HG03469 (cell line): ENCODE results near the gene ENTPD6.
"Not testable (repeated sequence)": the region's sequence is repeated elsewhere in the genome, so short reads cannot be mapped to it uniquely, and the experiment has no call there.

Experiments used
- ATAC-seq: cut with Tn5 transposase; IDR thresholded peaks from one replicate; pipeline ENCODE4 v1.9.1; 2021; ENCODE audit warnings: mild to moderate bottlenecking, moderate library complexity, moderate number of reproducible peaks; ENCODE audit not compliant: unreplicated experiment

Gene ENTPD6

DNA sequence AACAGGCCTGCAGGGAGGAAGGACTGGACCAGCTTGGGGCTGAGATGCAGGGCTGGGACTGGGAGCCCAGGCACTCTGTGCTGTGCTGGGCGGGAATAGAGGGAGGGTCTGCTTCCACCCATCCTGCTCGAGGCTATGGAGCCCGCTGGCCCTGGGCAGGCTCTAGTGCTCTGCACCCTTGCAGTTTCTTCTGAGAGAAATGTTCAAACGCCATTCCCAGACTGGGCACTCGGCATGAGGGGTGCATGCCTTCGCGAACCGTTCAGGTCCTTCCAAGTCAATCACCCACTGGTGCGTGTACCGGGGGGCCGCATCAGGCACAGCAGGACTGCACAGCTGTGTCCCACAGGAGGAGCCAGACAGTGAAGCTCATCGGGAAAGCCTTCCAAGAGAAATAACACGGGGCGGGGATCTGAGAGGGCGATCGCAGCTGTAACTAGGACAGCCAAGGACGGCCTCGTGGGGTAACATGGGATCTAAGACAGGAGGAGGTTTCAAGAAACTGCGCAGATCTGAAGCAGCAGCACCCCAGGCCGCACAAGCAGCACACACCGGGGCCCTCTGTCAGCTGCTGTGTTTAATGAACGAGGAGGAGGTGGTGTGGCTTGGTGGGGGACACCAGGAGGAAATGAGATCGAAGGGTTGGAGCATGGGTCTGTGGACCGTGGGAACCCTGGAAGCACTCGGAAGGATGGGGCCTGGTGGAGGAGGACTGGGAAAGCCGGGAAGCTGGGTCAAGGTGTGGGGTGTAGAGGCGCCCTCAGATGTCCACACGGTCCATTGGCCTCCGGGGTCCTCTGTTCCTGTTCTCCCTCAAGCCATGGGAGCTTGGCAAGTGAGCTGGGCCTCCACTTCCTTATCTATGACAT lies 26.3 kb downstream of the ENTPD6 start:
- ATAC-seq = no peak

DNA sequence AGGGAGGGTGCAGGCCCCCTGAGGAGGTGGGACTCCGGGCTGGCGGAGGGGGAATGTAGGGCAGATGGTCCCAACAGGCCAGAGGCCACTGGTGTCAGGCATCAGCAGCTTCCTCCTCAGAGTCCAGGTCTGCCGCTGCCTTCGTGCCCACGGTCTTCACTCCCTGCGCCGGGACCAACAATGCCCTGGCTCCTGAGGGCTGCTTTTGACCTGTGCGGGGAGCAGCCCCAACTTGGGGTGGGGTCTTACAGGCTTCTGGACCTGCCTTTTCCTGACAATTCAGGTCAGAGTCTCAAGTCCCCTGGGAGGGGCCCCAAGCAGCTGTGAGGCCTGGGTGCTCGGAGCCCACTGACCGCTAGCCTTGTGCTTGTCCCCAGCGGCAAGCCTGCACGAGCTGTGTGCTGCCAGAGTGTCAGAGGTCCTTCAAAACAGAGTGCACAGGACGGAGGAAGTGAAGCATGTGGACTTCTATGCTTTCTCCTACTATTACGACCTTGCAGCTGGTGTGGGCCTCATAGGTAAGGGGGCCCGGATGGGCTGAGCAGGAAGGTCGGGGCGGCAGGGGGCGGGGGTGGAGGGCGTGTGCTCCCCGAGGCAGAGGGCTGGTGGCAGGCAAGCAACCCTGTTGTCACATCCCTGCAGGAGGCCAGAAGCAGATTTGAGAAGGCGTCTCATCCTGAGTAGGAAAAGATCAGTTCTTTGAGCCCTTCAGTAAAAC lies 27.1 kb downstream of the ENTPD6 start:
- no peak for ATAC-seq

DNA sequence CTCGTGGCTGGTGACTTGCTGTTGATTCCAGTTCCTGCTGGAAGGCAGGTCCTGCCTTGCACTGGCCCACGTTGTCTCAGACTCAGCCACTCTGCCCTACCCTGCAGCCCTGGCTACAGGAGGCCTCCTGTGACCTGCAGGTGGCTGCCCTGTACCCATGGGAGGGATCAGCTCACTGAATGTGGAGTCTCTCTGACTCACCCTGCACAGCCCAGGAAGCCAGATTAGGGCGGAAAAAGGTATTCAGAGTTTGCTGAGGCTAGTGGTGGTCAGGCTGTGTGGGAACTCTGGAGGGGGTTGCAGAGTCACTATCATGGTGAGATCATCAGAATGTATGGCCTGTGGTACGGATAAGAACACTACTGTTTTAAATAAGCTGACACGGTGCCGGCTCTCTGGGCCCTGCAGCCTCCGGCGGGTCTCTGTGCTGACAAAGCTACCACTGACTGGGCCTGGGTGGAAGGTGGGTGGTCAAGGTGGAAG lies 27.7 kb downstream of the ENTPD6 start:
- no peak for ATAC-seq

DNA sequence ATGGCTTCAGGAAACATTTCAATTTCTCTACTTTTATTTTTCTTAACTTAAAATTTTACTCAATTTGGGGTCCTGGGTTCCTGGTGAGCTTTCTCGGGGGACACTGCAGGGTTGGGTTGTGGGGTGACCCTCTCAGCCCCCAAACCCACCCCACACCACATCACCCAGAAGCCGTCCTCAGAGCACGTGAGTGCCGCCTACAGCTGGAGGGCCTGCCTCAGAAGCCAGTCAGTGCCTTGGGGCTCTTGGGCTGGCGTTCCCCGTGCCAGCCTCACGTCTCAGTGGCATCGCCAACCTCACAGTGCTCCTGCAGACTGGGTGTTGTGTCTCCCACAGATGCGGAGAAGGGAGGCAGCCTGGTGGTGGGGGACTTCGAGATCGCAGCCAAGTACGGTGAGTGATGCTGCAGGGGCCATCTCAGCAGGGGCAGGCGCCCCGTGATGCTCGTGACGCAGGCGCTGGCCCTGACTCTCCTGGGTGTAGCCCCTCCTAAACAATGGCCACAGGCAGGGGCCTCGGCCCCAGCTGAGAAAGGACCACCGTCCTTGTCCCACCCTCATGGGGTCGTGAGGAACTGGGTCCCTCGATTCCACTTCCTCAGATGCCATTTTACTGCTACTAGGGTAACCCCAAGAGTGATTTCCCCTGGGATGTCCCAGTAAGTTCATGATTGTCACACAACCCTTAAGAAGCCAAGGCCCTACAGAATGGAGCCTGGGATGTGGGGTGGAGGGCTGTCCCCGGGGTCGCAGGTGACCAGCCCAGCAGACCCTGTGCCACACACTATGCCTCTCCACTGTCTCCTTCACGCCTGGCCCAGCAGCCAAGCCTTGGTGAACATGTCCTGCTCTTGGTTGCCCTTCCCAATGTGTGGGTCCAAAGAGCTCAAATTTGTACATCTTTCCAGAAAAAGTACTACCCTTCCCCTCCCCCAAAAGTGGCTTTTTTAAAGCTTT lies 28.5 kb downstream of the ENTPD6 start:
- ATAC-seq = no peak

DNA sequence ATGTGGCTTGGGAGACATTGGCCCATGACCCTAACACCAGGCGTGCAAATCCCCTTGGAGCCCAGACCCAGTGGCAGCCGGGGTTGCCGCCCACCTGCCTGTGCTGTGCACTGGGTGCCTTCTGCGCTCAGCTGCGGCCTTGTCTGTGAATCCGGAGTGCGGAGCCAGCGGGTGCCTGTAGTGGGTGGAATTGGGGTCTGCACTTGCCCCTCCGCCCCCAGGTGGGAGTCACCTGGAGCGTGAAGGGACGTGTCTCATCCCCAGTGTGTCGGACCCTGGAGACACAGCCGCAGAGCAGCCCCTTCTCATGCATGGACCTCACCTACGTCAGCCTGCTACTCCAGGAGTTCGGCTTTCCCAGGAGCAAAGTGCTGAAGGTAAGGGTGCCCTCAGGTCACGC lies 29.4 kb downstream of the ENTPD6 start:
- ATAC-seq = no peak

DNA sequence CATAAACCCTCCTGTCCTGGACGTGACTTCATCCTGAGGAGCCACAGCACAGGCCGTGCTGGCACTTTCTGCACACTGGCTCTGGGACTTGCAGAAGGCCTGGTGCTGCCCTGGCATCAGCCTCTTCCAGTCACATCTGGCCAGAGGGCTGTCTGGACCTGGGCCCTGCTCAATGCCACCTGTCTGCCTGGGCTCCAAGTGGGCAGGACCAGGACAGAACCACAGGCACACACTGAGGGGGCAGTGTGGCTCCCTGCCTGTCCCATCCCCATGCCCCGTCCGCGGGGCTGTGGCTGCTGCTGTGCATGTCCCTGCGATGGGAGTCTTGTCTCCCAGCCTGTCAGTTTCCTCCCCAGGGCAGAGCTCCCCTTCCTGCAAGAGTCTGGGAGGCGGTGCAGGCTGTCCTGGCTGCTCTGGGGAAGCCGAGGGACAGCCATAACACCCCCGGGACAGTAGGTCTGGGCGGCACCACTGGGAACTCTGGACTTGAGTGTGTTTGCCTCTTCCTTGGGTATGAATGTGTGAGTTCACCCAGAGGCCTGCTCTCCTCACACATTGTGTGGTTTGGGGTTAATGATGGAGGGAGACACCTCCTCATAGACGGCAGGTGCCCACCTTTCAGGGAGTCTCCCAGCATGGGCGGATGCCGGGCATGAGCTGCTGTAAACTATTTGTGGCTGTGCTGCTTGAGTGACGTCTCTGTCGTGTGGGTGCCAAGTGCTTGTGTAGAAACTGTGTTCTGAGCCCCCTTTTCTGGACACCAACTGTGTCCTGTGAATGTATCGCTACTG lies 30.3 kb downstream of the ENTPD6 start:
- no peak for ATAC-seq

DNA sequence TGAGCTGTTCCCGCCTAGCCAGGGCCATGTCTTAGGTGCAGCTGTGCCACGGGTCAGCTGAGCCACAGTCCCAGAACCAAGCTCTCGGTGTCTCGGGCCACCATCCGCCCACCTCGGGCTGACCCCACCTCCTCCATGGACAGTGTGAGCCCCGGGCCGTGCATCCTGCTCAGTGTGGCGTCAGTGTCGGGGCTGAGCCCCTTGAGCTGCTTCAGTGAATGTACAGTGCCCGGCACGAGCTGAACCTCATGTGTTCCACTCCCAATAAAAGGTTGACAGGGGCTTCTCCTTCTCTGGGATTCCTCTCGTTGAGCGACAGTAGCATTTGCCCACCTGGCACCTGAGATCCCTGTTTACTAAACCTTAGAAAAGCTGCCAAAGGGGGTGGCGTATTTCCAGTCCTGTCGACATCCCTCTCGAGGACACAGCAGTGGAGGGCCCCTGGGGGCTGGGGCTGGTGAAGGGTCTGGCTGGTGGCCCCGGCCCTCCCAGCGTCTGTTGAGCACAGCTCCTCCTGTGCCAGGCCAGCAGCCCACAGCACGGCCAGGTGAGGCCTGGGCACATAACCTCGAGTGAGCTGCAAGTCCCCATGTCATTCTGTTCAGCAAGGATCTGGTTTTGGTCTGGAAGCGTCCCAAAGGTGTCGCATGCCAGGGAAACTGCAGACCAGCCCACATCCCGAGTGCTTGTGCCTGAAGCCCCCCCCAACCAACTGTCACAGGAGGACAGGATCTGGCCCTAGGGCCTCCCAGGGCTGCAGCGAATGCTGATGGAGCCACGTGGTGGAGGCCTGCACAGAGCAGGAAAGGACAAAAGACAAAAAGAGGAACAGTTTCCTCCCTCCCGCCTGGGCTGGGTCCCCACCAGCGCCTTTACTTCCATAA lies 31.2 kb downstream of the ENTPD6 start:
- ATAC-seq = no peak

DNA sequence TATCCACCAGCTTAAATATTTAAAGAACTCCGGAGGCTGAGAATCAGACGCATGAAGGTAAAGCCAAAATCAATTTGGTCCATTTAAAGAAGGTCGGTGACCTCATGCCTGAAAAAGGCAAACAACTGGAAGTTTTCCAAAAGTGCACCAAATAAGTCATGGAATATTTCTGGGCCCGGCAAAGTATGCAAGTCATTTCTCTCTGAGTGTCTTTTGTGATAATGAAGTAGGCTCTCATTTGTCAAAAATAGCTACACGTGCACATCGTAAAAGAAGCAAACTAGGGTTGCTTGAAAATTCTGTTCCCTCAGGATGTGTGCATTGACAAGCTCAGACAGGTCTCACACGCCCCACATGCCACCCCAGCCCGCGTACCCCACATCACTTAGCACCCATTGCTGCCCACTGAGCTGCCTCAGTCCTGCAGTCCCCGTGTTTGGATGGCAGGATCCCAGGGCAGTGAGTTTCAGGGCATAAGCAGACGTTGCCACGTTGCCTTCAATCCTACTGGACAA lies 31.9 kb downstream of the ENTPD6 start:
- ATAC-seq = no peak

DNA sequence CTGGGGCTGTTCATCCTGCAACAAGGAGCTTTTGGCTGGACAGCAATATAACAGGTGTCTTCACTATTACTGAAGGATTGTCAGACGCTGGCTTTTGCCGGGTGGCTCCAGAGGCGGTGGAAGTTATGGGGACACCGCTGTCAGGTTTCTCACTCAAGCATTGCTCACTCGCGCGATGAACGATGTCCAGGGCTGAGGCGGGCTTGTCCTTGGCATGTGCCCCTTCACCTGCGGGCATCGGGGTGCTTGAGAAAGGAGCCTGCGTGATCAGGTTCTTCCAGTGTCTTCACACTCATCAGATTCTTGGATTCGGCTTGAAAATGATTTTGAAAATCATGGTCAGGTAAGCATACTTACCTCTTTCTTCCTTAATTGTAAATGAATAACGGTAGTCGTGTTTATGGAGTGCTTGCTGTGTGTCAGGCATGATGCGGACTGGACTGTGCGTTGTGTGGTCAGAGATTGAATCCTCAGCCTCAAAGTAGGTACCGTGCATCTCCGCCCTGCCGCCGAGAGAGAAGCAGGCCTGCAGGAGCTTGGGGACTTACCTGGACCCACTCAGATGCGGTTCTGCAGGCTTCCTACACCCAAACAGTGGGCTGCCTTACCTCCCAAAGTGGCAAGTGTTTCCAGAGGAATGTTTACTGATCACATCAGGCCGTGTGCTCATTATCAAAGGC lies 34.1 kb downstream of the ENTPD6 start:
- no peak for ATAC-seq

DNA sequence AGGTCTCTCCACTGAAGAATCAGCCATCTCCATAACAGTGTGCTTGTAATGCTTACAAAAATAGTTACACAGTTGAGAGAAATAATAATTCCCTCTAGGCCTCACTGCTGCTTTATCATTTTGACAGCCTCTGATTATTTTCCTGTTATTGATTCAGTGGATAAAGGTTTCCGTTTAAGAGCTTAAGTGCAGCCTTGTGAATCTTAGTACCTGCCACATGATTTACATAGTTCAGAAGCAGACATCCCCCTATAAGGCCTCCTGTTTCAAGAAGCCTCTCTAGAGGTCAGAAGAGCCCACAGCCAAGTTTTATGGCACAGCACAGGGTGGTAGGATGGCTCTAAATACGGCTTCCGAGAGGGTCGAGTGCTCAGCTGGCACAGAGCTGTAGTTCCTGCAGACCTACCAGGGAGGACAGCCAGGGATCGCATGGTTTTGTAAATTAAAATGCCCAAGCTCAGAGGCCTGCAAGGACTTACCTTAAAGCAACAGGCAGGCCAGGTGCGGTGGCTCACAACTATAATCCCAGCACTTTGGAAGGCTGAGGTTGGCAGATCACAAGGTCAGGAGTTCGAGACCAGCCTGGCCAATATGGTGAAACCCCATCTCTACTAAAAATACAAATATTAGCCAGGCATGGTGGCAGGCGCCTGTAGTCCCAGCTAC lies 34.8 kb downstream of the ENTPD6 start:
- ATAC-seq = peak; percentile 84

DNA sequence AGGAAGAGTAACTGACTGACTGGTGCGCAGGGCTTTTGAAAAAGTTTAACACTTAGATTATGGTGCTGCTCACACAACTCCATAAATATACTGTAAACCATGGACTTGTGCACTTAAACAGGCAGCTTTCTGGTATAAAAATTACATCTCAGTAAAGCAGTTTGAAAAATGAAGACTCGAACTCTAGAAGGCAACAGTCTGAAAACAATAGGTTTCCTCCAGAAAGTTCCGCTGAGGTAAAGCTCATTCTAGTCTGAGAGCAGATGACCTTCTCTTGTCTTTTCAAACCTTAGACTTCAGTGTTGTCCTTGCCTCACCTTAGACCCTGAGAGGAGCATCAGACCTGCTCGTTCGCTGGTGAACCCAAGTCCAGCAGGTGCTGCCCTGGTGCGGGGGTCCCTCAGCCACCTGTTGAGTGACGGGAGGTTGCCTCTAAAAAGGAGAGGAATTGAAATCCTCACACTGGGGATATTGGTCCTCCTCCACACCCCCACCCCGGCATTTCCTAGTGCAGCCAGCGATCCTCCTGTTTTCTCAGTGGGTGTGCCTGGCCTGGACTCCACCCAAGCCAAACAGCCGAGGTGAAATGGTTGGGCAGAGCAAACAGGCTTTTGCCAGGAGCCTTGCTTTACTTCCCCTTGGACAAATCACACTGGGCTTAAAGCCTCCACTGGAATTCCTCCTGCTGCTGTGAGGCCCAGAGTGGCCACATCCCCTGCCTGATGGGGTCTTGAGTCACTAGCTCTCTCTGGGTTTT lies 37.7 kb downstream of the ENTPD6 start:
- ATAC-seq = no peak

DNA sequence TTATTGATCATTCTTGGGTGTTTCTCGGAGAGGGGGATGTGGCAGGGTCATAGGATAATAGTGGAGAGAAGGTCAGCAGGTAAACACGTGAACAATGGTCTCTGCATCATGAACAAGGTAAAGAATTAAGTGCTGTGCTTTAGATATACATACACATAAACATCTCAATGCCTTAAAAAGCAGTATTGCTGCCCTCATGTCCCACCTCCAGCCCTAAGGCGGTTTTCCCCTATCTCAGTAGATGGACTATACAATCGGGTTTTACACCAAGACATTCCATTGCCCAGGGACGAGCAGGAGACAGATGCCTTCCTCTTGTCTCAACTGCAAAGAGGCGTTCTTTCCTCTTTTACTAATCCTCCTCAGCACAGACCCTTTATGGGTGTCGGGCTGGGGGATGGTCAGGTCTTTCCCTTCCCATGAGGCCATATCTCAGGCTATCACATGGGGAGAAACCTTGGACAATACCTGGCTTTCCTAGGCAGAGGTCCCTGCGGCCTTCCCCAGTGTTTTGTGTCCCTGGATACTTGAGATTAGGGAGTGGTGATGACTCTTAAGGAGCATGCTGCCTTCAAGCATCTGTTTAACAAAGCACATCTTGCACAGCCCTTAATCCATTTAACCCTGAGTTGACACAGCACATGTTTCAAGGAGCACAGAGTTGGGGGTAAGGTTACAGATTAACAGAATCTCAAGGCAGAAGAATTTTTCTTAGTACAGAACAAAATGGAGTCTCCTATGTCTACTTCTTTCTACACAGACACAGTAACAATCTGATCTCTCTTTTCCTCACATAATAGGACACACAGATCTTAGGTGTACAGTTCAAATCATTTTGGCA lies 38.7 kb downstream of the ENTPD6 start:
- ATAC-seq = not testable (repeated sequence)

DNA sequence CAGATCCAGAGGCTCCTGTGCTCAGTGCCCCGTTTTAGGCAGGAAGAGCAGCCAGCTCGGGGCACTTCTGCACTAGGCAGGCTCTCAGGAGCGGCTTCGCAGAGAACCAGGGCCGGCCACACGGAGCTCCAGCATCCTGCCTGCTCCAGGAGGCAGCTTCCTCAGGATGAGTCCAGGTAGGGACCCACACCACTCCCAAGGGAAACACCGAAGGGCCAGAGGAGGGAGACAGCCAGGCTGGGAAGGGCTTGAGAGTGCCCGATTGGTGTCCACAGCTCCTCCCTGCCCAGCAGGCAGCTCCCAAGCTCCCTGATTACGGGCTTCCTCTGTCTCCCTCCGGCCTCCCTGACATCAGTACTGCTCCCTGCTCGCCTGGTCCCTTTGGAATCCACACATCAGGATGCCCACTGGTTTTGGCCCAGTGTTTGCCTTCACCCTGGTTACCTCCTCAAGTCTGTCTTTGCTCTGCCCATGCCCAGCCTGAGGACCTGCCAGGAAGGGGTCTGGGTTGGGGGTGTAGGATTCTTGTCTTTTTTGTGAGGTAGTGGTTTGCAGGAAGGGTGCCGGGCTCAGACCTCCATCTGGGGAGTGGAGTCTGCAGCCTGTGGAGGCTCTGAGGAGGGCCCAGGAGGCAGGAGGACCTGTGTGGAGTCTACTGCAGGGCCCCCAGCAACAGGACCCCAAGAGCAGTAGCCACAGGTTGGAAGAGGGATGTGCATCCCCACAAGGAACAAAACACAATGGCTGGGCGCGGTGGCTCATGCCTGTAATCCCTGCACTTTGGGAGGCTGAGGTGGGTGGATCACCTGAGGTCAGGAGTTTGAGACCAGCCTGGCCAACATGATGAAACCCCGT lies 41.2 kb downstream of the ENTPD6 start:
- no peak for ATAC-seq

DNA sequence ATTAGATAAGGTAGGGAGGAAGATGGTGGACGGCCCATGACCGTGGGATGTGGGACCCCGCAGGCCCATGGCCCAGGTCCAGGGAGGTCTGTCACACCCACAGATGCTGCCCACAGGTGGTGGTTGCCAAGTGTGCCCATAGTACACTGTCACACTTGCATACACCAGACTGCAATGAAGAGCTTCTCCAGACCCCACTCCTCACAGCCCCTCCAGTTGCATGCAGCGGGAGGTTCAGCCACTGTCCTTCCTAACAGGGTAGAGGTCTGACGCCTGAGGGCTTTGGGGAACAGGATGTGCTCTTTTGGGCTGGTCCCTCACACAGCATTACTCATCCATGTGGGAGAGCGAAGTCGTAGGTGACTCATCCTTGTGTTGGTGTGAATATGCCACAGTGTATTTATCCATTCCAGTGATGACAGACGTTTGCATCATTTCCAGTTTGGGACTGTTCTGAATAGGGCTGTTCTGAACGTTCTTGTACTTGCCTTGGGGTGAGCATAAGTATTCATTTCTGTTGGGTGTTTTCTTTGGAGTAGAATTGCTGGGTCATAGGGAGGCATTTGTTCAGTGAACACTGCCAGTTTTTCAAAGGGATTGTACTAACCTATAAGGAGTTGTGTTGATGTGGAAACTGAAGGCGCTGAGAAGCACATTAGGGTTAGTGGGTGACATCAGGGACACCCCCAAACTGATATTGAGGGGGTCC lies 42.3 kb downstream of the ENTPD6 start:
- peak; percentile 52 for ATAC-seq
